H1 (cell line): Measurements from ENCODE around the gene MORC2. TPM values are rescaled to one million over a fixed set of nuclear protein-coding genes. Genes with fewer than 3 reads are reported as not detected.

Source experiments
- CTCF ChIA-PET: fragments of 300-600 bp; sonication (Branson Sonifier 250); formaldehyde crosslinking; loops from one replicate; lab custom pipeline; 2021; ENCODE audit not compliant: partially characterized antibody; lab: Charles Lee
- POLR2A ChIA-PET: fragments of 300-600 bp; sonication (Branson Sonifier 250); formaldehyde crosslinking; loops from one replicate; lab custom pipeline; 2021; ENCODE audit warnings: inconsistent platforms; ENCODE audit not compliant: partially characterized antibody; lab: Charles Lee
- DNase-seq, 2 experiments: peaks; one replicate each; pipeline versions ENCODE4 v3.0.0 to v3.0.0-alpha.2; 2010 to 2022; ENCODE audit warnings: low spot score in 2 of 2, low read depth in 1 of 2, mixed read lengths in 1 of 2
- FAIRE-seq: peaks from 2 replicates; lab custom pipeline; 2011; peaks lifted over from hg19 to GRCh38; lab: Jason Lieb, UNC
- H2AFZ ChIP-seq: 2 replicates; pipeline ENCODE4 v1.8.1; 2012; ENCODE audit warnings: low read length, inconsistent platforms
- H2AK5ac ChIP-seq: 2 replicates; pipeline ENCODE4 v1.6.1; 2013; ENCODE audit warnings: low read depth, low read length
- H2BK120ac ChIP-seq: replicated peaks from 2 replicates; pipeline ENCODE3; 2013; ENCODE audit warnings: low read depth, low read length, inconsistent platforms
- H2BK12ac ChIP-seq: 2 replicates; pipeline ENCODE4 v1.6.1; 2013; ENCODE audit warnings: low read depth, low read length
- H2BK15ac ChIP-seq: 2 replicates; pipeline ENCODE4 v1.6.1; 2013; ENCODE audit warnings: low read length
- H2BK20ac ChIP-seq: 2 replicates; pipeline ENCODE4 v1.6.1; 2013; ENCODE audit warnings: low read length
- H2BK5ac ChIP-seq: 2 replicates; pipeline ENCODE4 v1.6.1; 2013; ENCODE audit warnings: low read depth, low read length
- H3K14ac ChIP-seq: 2 replicates; pipeline ENCODE4 v1.6.1; 2013; ENCODE audit warnings: inconsistent platforms; ENCODE audit not compliant: insufficient read length
- H3K18ac ChIP-seq: 2 replicates; pipeline ENCODE4 v1.6.1; 2013; ENCODE audit warnings: low read length; ENCODE audit errors: extremely low read depth
- H3K23ac ChIP-seq: 2 replicates; pipeline ENCODE4 v1.6.1; 2013; ENCODE audit warnings: inconsistent platforms; ENCODE audit not compliant: insufficient read length
- H3K23me2 ChIP-seq: 2 replicates; pipeline ENCODE4 v1.6.1; 2013; ENCODE audit warnings: low read depth, low read length
- H3K27ac ChIP-seq: 2 replicates; pipeline ENCODE4 v1.6.1; 2011; ENCODE audit warnings: low read depth, low read length, inconsistent platforms
- H3K27me3 ChIP-seq, 4 experiments: replicated peaks in 1 of 4; 1 replicate in 1 of 4; 2 replicates in 3 of 4; pipeline versions ENCODE4 v1.6.1 to v1.8.1; 2011 to 2013; ENCODE audit warnings: low read length in 3 of 4, mild to moderate bottlenecking in 3 of 4, inconsistent platforms in 2 of 4, mixed read lengths in 2 of 4, moderate library complexity in 1 of 4; ENCODE audit not compliant: control insufficient read depth in 3 of 4, insufficient read depth in 3 of 4; ENCODE audit errors: extremely low read depth in 1 of 4
- H3K36me3 ChIP-seq, 4 experiments: 2 replicates each; pipeline versions ENCODE4 v1.6.1 to v1.8.1; 2011 to 2013; ENCODE audit warnings: mild to moderate bottlenecking in 4 of 4, low read length in 3 of 4, moderate library complexity in 2 of 4, control low read depth in 1 of 4, inconsistent platforms in 1 of 4; ENCODE audit not compliant: insufficient read depth in 4 of 4, control insufficient read depth in 2 of 4
- H3K4ac ChIP-seq: replicated peaks from 2 replicates; pipeline ENCODE3; 2013; ENCODE audit warnings: low read length, low read depth, mixed read lengths, inconsistent platforms; ENCODE audit not compliant: insufficient read length
- H3K4me1 ChIP-seq, 4 experiments: replicated peaks in 1 of 4; 1 replicate in 1 of 4; 2 replicates in 3 of 4; pipeline versions ENCODE4 v1.6.1 to v1.8.1; 2011 to 2013; ENCODE audit warnings: low read length in 3 of 4, inconsistent platforms in 2 of 4, mixed read lengths in 1 of 4; ENCODE audit not compliant: insufficient read depth in 4 of 4, control insufficient read depth in 3 of 4
- H3K4me2 ChIP-seq, 2 experiments: 2 replicates each; pipeline versions ENCODE4 v1.6.1 to v1.8.1; 2011 to 2013; ENCODE audit warnings: low read depth in 2 of 2, low read length in 2 of 2, control low read depth in 1 of 2, inconsistent platforms in 1 of 2, mild to moderate bottlenecking in 1 of 2; ENCODE audit not compliant: insufficient read depth in 1 of 2
- H3K4me3 ChIP-seq, 4 experiments: fragments of 200-600, 300-600 bp in 1 of 4; sonication (generic), shearing (Covaris generic), sonication (Bioruptor Twin) in 1 of 4; 2 replicates each; pipeline versions ENCODE4 v1.5.1 to v1.8.1; 2011 to 2016; ENCODE audit warnings: low read length in 4 of 4, low read depth in 3 of 4, control low read depth in 2 of 4, inconsistent platforms in 2 of 4, mild to moderate bottlenecking in 2 of 4, mixed read lengths in 1 of 4, moderate library complexity in 1 of 4; ENCODE audit not compliant: insufficient read depth in 2 of 4; ENCODE audit errors: extremely low read depth in 1 of 4
- H3K56ac ChIP-seq: replicated peaks from 2 replicates; pipeline ENCODE3; 2013; ENCODE audit warnings: low read depth, mild to moderate bottlenecking, mixed read lengths, low read length, inconsistent platforms; ENCODE audit not compliant: insufficient read length
- H3K79me1 ChIP-seq: 2 replicates; pipeline ENCODE4 v1.6.1; 2013; ENCODE audit warnings: low read depth, low read length, control low read depth
- H3K79me2 ChIP-seq, 2 experiments: 2 replicates each; pipeline versions ENCODE4 v1.6.1 to v1.8.1; 2012 to 2013; ENCODE audit warnings: low read length in 2 of 2, mild to moderate bottlenecking in 2 of 2, inconsistent platforms in 1 of 2; ENCODE audit not compliant: insufficient read depth in 2 of 2, control insufficient read depth in 1 of 2
- H3K9ac ChIP-seq, 4 experiments: replicated peaks in 1 of 4; 1 replicate in 1 of 4; 2 replicates in 3 of 4; pipeline versions ENCODE4 v1.6.1 to v1.8.1; 2011 to 2013; ENCODE audit warnings: low read depth in 3 of 4, low read length in 3 of 4, control low read depth in 2 of 4, mild to moderate bottlenecking in 2 of 4, moderate library complexity in 2 of 4, inconsistent platforms in 1 of 4; ENCODE audit errors: extremely low read depth in 1 of 4
- H3K9me3 ChIP-seq, 2 experiments: 2 replicates each; pipeline versions ENCODE4 v1.6.1 to v1.8.1; 2012 to 2013; ENCODE audit warnings: mild to moderate bottlenecking in 2 of 2, moderate library complexity in 2 of 2, control low read depth in 1 of 2, inconsistent platforms in 1 of 2, low read depth in 1 of 2, low read length in 1 of 2, mixed read lengths in 1 of 2; ENCODE audit not compliant: insufficient read depth in 2 of 2
- H4K20me1 ChIP-seq, 2 experiments: replicated peaks in 1 of 2; 2 replicates each; pipeline versions ENCODE3 to v1.8.1; 2011 to 2013; ENCODE audit warnings: inconsistent platforms in 2 of 2, low read length in 2 of 2, mild to moderate bottlenecking in 1 of 2; ENCODE audit not compliant: insufficient read depth in 2 of 2, control insufficient read depth in 1 of 2
- H4K5ac ChIP-seq: 2 replicates; pipeline ENCODE4 v1.6.1; 2013; ENCODE audit warnings: low read length, low read depth, mixed read lengths, inconsistent platforms; ENCODE audit not compliant: insufficient read length
- H4K8ac ChIP-seq: 2 replicates; pipeline ENCODE4 v1.8.0; 2013; ENCODE audit warnings: mild to moderate bottlenecking, moderate library complexity, low read length, inconsistent platforms; ENCODE audit not compliant: insufficient read depth; ENCODE audit errors: extremely low read depth
- H4K91ac ChIP-seq: replicated peaks from 2 replicates; pipeline ENCODE3; 2013; ENCODE audit warnings: low read length, mixed read lengths, inconsistent platforms; ENCODE audit not compliant: insufficient read length
- ASH2L ChIP-seq: fragments of 200-600, 300-600 bp; sonication (generic); IDR thresholded peaks from one replicate; pipeline ENCODE4 v1.7.1; 2017; ENCODE audit warnings: low read length
- EP300 ChIP-seq, 2 experiments: IDR thresholded peaks; 1 replicate in 1 of 2; 2 replicates in 1 of 2; pipeline ENCODE4 v1.6.1; 2011 to 2012; ENCODE audit warnings: low read depth in 2 of 2, low read length in 2 of 2, mild to moderate bottlenecking in 2 of 2, borderline replicate concordance in 1 of 2, inconsistent platforms in 1 of 2, moderate library complexity in 1 of 2
- JUN ChIP-seq: IDR thresholded peaks from 2 replicates; pipeline ENCODE4 v1.6.1; 2011; ENCODE audit warnings: low read depth, mild to moderate bottlenecking, improper control_type of control experiment, low read length
- MAFK ChIP-seq: IDR thresholded peaks from 2 replicates; pipeline ENCODE4 v1.6.1; 2012; ENCODE audit warnings: low read depth, mild to moderate bottlenecking, improper control_type of control experiment, low read length
- NANOG ChIP-seq: IDR thresholded peaks from 2 replicates; pipeline ENCODE4 v1.6.1; 2011; ENCODE audit warnings: low read length, low read depth, mild to moderate bottlenecking, inconsistent platforms; ENCODE audit not compliant: insufficient read depth, poor library complexity, severe bottlenecking
- NRF1 ChIP-seq: IDR thresholded peaks from 2 replicates; pipeline ENCODE4 v1.6.1; 2011; ENCODE audit warnings: mild to moderate bottlenecking, low read depth, low read length, improper control_type of control experiment
- PHF8 ChIP-seq: fragments of 200-600 bp; sonication (generic); conservative IDR thresholded peaks from 2 replicates; pipeline ENCODE4 v1.7.1; 2012; ENCODE audit warnings: low read depth, mild to moderate bottlenecking, inconsistent platforms, low read length, moderate library complexity
- RAD21 ChIP-seq, 2 experiments: IDR thresholded peaks in 1 of 2; conservative IDR thresholded peaks in 1 of 2; 2 replicates each; pipeline ENCODE4 v1.6.1; 2011; ENCODE audit warnings: low read depth in 2 of 2, low read length in 2 of 2, improper control_type of control experiment in 1 of 2, inconsistent platforms in 1 of 2, mild to moderate bottlenecking in 1 of 2, moderate library complexity in 1 of 2
- TBP ChIP-seq: IDR thresholded peaks from 2 replicates; pipeline ENCODE4 v1.6.1; 2011; ENCODE audit warnings: low read depth, low read length, improper control_type of control experiment
- WGBS, 2 experiments: shearing (Covaris generic) in 1 of 2; methylation state at CpG; one replicate each; pipeline versions ENCODE4 v1.1.6 to v1.1.7; 2013 to 2015; ENCODE audit warnings: low lambda C conversion rate in 2 of 2, mixed read lengths in 2 of 2, inconsistent platforms in 1 of 2, low coverage in 1 of 2, missing lambda C conversion rate in 1 of 2; ENCODE audit not compliant: insufficient replicate concordance in 2 of 2, insufficient coverage in 1 of 2, insufficient read length in 1 of 2; ENCODE audit errors: extremely low coverage in 1 of 2, missing lambda C conversion rate in 1 of 2; 5-methylcytosine and 5-hydroxymethylcytosine counted together
- polyA plus RNA-seq, 7 experiments: library from polyadenylated mRNA; depleted of rRNA in 3 of 7; stranded (reverse) in 5 of 7; unstranded in 2 of 7; fragments of >200 nt in 5 of 7; fragments of 200-250 nt in 2 of 7; gene quantifications; 1 replicate in 5 of 7; 2 replicates in 1 of 7; 4 replicates in 1 of 7; pipeline versions ENCODE4 v1.2.1 to v1.2.3, GENCODE V29; 2011 to 2013; ENCODE audit warnings: missing spikeins in 2 of 7, mixed read lengths in 2 of 7
- total RNA-seq: library from RNA; stranded (reverse); fragmentation: NEBNext Ultra II Directional; extraction: Animal tissue kit (Norgen Biotek cat#: 25700); gene quantifications from 2 replicates; pipeline ENCODE4 v1.2.1, GENCODE V29; 2021
- TF ChIP-seq, protein P1 (sequence below): IDR thresholded peaks from 2 replicates; pipeline ENCODE4 v1.6.1; 2012; ENCODE audit warnings: inconsistent platforms

The MORC2 gene
- total and polyA plus RNA-seq, 2 of the 8 experiments (the other 6 are each of a cell fraction or from before 2014, with no cell fraction given), result 15.4 to 68.0 TPM

DNA sequence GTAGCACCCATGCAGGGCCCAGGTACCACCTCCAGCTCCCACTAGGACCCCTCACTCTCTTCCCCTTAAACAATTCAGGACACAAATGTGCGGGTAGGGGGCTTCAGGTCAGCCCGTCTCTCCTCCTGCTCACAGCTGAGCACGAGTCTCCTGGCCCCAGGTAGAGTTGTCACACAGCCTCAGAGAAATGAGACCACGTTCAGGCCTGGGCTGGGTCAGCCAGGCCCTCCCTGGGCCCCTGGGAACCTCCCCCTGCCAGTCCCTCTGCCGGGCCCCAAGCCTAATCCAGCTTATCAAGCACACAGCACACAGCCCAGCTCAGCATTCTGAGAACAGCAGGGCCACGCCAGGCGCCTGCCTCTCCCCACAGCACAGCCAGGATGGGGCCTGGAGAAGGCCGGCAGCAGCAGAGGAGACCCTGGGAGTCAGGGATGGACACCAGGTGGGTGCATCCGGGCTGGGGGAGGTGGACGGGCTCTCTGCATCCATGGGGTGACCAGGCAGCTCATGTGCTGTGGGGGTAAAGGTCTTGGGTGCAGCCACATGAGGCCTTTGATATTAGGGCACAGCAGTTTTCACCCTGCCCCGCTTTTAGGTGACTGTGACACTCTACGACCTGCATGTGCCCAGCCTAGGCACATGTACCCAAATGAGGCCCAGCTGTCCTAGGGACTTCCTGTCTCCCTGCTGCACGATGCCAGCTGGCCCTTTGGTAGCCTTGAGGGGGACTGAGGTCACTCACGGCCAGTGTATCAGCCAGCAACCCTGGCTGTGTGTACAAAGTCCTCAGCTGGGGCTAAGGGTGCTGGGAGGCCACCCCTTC, 87.0 kb downstream of the MORC2 start:
- Histone ChIP-seq H3K14ac (no peak overlapping the region), H3K27me3 (no peaks in the 10 kb centered on the region), H2BK20ac (no peak overlapping the region), H3K4me3 (no peak overlapping the region), H2BK120ac (no peak overlapping the region), H4K8ac (no peak overlapping the region), H2BK12ac (no peak overlapping the region), H3K4me2 (no peak overlapping the region), H3K4ac (no peak overlapping the region), H2BK5ac (no peak overlapping the region), H3K27ac (0 out of 2 replicates have a peak overlapping the region, but pooled peaks have one; percentile 17), H2BK15ac (no peak overlapping the region), H3K23ac (no peak overlapping the region), H3K56ac (no peak overlapping the region), H3K9me3 (no peaks in the 10 kb centered on the region), H3K36me3 (no peaks in the 10 kb centered on the region), H3K79me2 (no peaks in the 10 kb centered on the region), H3K9ac (no peak overlapping the region), H4K5ac (no peak overlapping the region), H3K23me2 (no peaks in the 10 kb centered on the region), H3K79me1 (no peaks in the 10 kb centered on the region), H4K20me1 (no peaks in the 10 kb centered on the region), H2AK5ac (no peak overlapping the region), H3K18ac (no peak overlapping the region; the same call in 1 of the 2 replicates), H4K91ac (no peak overlapping the region), H3K4me1 (peaks cover 0 to 7% (median 3%) of the 10 kb centered on the region in 4 experiments; a peak in 4 of 7 replicates), H2AFZ (no peak overlapping the region)
- 90% methylated on average over 14 of the region's 14 CpGs; no CpG with 5 or more reads in 1 of the 2 experiments for WGBS, 2 experiments
- ChIA-PET POLR2A (interaction anchor here (0.7 to 1.3 kb wide), 3 partner anchors 8 to 203 kb away, joined by 3 read pairs; no protein-coding TSS in a partner anchor), CTCF (interaction anchor here (0.9 to 1.8 kb wide), 5 partner anchors 9 to 247 kb away, joined by 3 to 12 read pairs (median 3); no protein-coding TSS in a partner anchor)
- DNase-seq (no peak), FAIRE-seq (no peak)
- TF ChIP-seq NRF1 (no peak), EP300 (IDR thresholded peaks at IDR 0.05; ENCODE audit: borderline replicate concordance in 1 of 2, low read depth in 2 of 2, low read length in 2 of 2) (no peak), PHF8 (no peak), NANOG (no peak), JUN (no peak), RAD21 (IDR thresholded peaks at IDR 0.05 in 1 of 2, conservative IDR thresholded peaks at IDR 0.05 in 1 of 2; ENCODE audit: low read depth in 2 of 2, low read length in 2 of 2) (no peak), TBP (no peak), ASH2L (no peak), MAFK (no peak)
- TF ChIP-seq, protein P1, sequence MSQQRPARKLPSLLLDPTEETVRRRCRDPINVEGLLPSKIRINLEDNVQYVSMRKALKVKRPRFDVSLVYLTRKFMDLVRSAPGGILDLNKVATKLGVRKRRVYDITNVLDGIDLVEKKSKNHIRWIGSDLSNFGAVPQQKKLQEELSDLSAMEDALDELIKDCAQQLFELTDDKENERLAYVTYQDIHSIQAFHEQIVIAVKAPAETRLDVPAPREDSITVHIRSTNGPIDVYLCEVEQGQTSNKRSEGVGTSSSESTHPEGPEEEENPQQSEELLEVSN, result no peak
